Activated B cell treated with CpG ODN at 0.5 μM for 24 hours (primary cell): ENCODE results near the gene NXPH2. TPM values are rescaled to one million over a fixed set of nuclear protein-coding genes. Genes with fewer than 3 reads are reported as not detected.
A peak's percentile ranks its signal among the peaks of the same experiment; 100 is the strongest.

ENCODE experiments used
- ATAC-seq: fragments of 200-7000 bp; cut with Tn5 transposase; one replicate; pipeline ENCODE4 v1.10.0; 2021; ENCODE audit warnings: low read depth, mild to moderate bottlenecking, moderate library complexity
- CTCF ChIA-PET: fragments of 350-600 bp; sonication (Branson Sonifier 250); formaldehyde crosslinking; loops from one replicate; lab custom pipeline; 2021; ENCODE audit warnings: antibody characterized with exemption; lab: Charles Lee
- POLR2A ChIA-PET: fragments of 350-600 bp; sonication (Branson Sonifier 250); formaldehyde crosslinking; loops from one replicate; lab custom pipeline; 2021; ENCODE audit warnings: antibody characterized with exemption; lab: Charles Lee
- DNase-seq: peaks from one replicate; pipeline ENCODE4 v3.0.0; 2022
- H3K27ac Mint-ChIP-seq: one replicate; pipeline ENCODE4 v1.8.0; 2020; ENCODE audit warnings: mixed read lengths
- H3K27me3 Mint-ChIP-seq: one replicate; pipeline ENCODE4 v1.8.0; 2021; ENCODE audit warnings: mixed read lengths
- H3K36me3 Mint-ChIP-seq: one replicate; pipeline ENCODE4 v1.8.0; 2021; ENCODE audit warnings: low read depth, mixed read lengths
- H3K4me1 Mint-ChIP-seq: one replicate; pipeline ENCODE4 v1.8.0; 2021; ENCODE audit warnings: mixed read lengths
- H3K4me3 Mint-ChIP-seq: one replicate; pipeline ENCODE4 v1.8.0; 2020; ENCODE audit warnings: mild to moderate bottlenecking, mixed read lengths
- H3K9me3 Mint-ChIP-seq: one replicate; pipeline ENCODE4 v1.8.0; 2020; ENCODE audit warnings: mixed read lengths
- intact Hi-C: fragments of 100-400 bp; cut with micrococcal nuclease; formaldehyde crosslinking; loops from one replicate; pipeline ENCODE4 v1.15.1; 2024
- total RNA-seq: library from RNA; stranded (reverse); gene quantifications from 2 replicates; pipeline ENCODE4 v1.2.3, GENCODE V29; 2022
- TF ChIP-seq, protein P1 (sequence below): fragments of 200-600 bp; IDR thresholded peaks from one replicate; pipeline ENCODE4 v1.8.0; 2022; ENCODE audit warnings: antibody characterized with exemption, mild to moderate bottlenecking

Gene NXPH2
- total RNA-seq = not detected in 2 replicates

DNA sequence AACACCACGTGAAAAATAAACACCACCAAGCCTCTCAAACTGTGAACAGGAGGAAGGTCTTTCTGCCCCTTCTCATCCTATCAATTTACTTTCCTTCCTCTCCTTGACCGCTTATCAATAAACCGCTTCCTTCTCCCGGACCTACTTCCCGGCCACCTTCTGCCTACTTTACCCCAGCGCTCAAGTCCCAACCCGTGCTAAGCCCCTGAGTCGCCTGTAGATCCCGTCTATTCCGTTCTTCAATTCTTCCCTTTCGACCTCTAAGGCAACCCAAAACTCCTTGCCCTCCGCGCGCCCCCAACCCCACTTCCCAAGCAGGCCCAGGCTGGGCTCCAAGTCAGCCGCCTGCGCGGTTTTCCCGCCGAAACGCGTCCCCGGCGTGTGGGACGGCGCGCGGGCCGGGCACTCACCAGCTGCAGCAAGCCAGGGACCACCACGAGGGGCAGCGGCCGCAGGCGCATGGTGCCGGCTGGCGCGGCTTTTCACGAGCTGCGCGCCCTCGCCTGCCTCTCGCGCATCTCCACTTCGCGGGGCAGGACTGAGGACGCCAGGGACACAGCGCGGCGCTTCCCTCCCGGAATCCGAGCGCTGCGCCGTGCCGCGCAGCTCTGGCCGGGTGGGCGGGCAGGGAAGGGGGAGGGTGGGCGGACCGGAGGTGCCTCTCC, at the start of gene NXPH2:
NXPH2 (minus strand) TSS at position 610 of the 665 bp plus-strand sequence; CDS start at position 461, 149 bp downstream.
- ATAC-seq (no peak), DNase-seq (no peak)
- Mint-ChIP-seq H3K4me1 (peaks cover 2% of the 10 kb centered on the region), H3K4me3 (no peak within 1 kb of the TSS), H3K27ac (no peak within 1 kb of the TSS), H3K36me3 (no peaks in the 10 kb centered on the region), H3K9me3 (no peaks in the 10 kb centered on the region), H3K27me3 (peaks cover 32% of the 10 kb centered on the region)
- intact Hi-C loops = loop anchor here (10.0 kb wide), 1 partner anchor 685 kb away; no protein-coding TSS in a partner anchor
- CTCF ChIA-PET = no interaction called here
- TF ChIP-seq, protein P1, sequence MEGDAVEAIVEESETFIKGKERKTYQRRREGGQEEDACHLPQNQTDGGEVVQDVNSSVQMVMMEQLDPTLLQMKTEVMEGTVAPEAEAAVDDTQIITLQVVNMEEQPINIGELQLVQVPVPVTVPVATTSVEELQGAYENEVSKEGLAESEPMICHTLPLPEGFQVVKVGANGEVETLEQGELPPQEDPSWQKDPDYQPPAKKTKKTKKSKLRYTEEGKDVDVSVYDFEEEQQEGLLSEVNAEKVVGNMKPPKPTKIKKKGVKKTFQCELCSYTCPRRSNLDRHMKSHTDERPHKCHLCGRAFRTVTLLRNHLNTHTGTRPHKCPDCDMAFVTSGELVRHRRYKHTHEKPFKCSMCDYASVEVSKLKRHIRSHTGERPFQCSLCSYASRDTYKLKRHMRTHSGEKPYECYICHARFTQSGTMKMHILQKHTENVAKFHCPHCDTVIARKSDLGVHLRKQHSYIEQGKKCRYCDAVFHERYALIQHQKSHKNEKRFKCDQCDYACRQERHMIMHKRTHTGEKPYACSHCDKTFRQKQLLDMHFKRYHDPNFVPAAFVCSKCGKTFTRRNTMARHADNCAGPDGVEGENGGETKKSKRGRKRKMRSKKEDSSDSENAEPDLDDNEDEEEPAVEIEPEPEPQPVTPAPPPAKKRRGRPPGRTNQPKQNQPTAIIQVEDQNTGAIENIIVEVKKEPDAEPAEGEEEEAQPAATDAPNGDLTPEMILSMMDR = no peak
- POLR2A ChIA-PET = no interaction called here

DNA sequence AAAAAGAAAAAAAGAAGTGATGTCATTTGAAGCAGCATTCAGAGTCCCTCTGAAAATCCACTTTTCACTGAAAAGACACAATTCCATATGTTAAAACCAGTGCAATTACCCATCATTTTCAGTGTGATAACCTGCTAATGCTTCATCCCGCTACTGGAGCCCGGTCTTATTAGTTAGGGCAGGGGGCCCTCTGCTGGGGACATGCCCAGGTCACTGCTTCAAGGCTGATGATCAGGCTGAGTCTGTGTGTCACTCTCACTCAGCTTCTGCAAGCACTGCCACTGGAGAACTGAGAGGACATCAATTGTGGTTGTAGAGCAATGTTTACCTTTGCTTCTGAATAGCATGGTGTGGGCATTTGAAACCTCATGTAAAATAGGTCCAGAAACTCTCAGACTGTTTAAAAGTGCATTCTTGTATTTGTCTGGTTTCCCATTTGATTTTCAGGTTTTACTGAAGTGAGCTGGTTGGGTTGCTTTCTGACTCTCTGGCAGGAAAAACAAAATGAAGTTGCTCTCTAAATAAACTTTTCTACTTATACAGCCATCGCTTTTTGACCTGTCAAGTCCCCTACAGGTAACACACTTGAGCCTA, 49.2 kb upstream of the NXPH2 start:
- intact Hi-C loops = loop anchor here (5.0 kb wide), 2 partner anchors 352 to 1362 kb away; no protein-coding TSS in a partner anchor
- Mint-ChIP-seq H3K27ac (no peak overlapping the region), H3K36me3 (no peaks in the 10 kb centered on the region), H3K27me3 (peaks cover 9% of the 10 kb centered on the region), H3K9me3 (no peaks in the 10 kb centered on the region), H3K4me1 (no peaks in the 10 kb centered on the region), H3K4me3 (no peak overlapping the region)
- TF ChIP-seq, protein P1 = no peak
- DNase-seq (no peak), ATAC-seq (no peak)
- ChIA-PET POLR2A (no interaction called here), CTCF (interaction anchor here (0.6 to 5.5 kb wide), 4 partner anchors 343 to 969 kb away, joined by 3 to 50 read pairs (median 22); no protein-coding TSS in a partner anchor)

DNA sequence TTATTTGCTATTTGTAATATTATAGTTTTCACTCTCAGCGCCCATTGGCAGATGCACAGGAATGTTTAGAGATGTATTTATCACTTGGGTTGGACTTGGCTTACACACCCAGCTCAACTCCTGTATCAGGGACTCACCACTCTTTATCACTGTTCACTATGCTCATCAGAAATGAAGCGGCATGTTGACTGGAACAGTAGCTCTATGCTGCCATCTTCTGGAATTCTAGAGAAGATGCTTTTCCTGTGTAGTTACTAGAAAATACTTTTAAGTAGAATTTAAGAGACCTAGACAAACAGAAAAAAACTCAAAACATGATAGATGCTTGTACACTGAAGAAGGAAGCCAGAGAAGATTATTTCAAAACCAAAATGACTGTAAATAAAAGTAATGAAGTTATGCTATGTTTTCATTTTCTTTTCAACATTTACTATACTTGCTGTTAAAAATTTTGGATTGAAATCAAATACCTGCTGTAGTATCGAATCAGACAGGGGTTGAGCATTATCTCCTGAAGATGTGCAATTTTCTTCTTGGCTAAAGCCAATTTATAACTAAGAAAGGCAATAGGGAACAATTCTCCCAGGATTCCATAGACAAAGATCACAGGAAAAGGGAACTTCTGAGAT, 47.4 kb upstream of the NXPH2 start:
- POLR2A ChIA-PET = no interaction called here
- H3K36me3 Mint-ChIP-seq = no peaks in the 10 kb centered on the region

GRCh38 chr2:138823666-138824065, 43.5 kb upstream of the NXPH2 start:
- no peak overlapping the region for H3K27ac Mint-ChIP-seq
- H3K4me3 Mint-ChIP-seq = no peak overlapping the region
- H3K9me3 Mint-ChIP-seq = no peaks in the 10 kb centered on the region
- TF ChIP-seq, protein P1 = no peak
- intact Hi-C loops = no loop called here
- H3K27me3 Mint-ChIP-seq = peaks cover 8% of the 10 kb centered on the region
- ChIA-PET POLR2A (no interaction called here), CTCF (no interaction called here)
- no peaks in the 10 kb centered on the region for H3K4me1 Mint-ChIP-seq
- DNase-seq (no peak), ATAC-seq (no peak)
- no peaks in the 10 kb centered on the region for H3K36me3 Mint-ChIP-seq

More for the DNA sequence above, 47.4 kb upstream of the NXPH2 start:
- H3K9me3 Mint-ChIP-seq = no peaks in the 10 kb centered on the region
- TF ChIP-seq, protein P1 = peak; percentile 54
- H3K4me3 Mint-ChIP-seq = no peak overlapping the region
- no peak overlapping the region for H3K27ac Mint-ChIP-seq
- peak; percentile 37 for ATAC-seq
- DNase-seq = no peak
- intact Hi-C loops = loop anchor here (1.0 to 5.0 kb wide), 7 partner anchors 41 to 1360 kb away; no protein-coding TSS in a partner anchor
- H3K27me3 Mint-ChIP-seq = peaks cover 8% of the 10 kb centered on the region
- no peaks in the 10 kb centered on the region for H3K4me1 Mint-ChIP-seq
- CTCF ChIA-PET = interaction anchor here (0.6 to 5.5 kb wide), 19 partner anchors 10 to 1287 kb away, joined by 3 to 50 read pairs (median 4); no protein-coding TSS in a partner anchor

- TF ChIP-seq, protein P1 = no peak
- POLR2A ChIA-PET = no interaction called here
- DNase-seq = no peak
- Mint-ChIP-seq H3K4me3 (no peak overlapping the region), H3K4me1 (no peaks in the 10 kb centered on the region), H3K36me3 (no peaks in the 10 kb centered on the region), H3K27ac (no peak overlapping the region), H3K9me3 (no peaks in the 10 kb centered on the region), H3K27me3 (peaks cover 8% of the 10 kb centered on the region)
- ATAC-seq = no peak
- intact Hi-C loops = no loop called here
- CTCF ChIA-PET = no interaction called here
Observed at GRCh38 chr2:138819964-138820363, 39.8 kb upstream of the NXPH2 start.
